Keratinocyte (primary cell): ENCODE measurements around the gene SOWAHB. TPM values are rescaled to one million over a fixed set of nuclear protein-coding genes. Genes with fewer than 3 reads are reported as not detected.
"Not testable (repeated sequence)": the region's sequence is repeated elsewhere in the genome, so short reads cannot be mapped to it uniquely, and the experiment has no call there.

Experiments used
- DNase-seq: peaks from one replicate; pipeline ENCODE4 v3.0.0-alpha.2; 2011; ENCODE audit warnings: low read depth, missing footprints, low spot score
- FAIRE-seq: peaks from 2 replicates; lab custom pipeline; 2011; peaks lifted over from hg19 to GRCh38; lab: Jason Lieb, UNC
- H2AFZ ChIP-seq: 2 replicates; pipeline ENCODE4 v1.6.0; 2012; ENCODE audit warnings: low read length, control low read depth, inconsistent platforms; ENCODE audit not compliant: control insufficient read depth
- H3K27ac ChIP-seq: 2 replicates; pipeline ENCODE4 v1.5.1; 2011; ENCODE audit warnings: low read length; ENCODE audit not compliant: control insufficient read depth, insufficient read depth
- H3K27me3 ChIP-seq: 3 replicates; pipeline ENCODE4 v1.6.0; 2011; ENCODE audit warnings: low read length; ENCODE audit not compliant: control insufficient read depth, insufficient read depth; ENCODE audit errors: extremely low read depth
- H3K36me3 ChIP-seq, 2 experiments: 2 replicates in 1 of 2; 3 replicates in 1 of 2; pipeline ENCODE4 v1.5.1; 2011; ENCODE audit warnings: low read length in 2 of 2, mild to moderate bottlenecking in 1 of 2; ENCODE audit not compliant: control insufficient read depth in 2 of 2, insufficient read depth in 2 of 2; ENCODE audit errors: extremely low read depth in 1 of 2
- H3K4me1 ChIP-seq: 3 replicates; pipeline ENCODE4 v1.5.1; 2011; ENCODE audit warnings: low read length; ENCODE audit not compliant: control insufficient read depth, insufficient read depth; ENCODE audit errors: extremely low read depth
- H3K4me2 ChIP-seq: 3 replicates; pipeline ENCODE4 v1.6.0; 2011; ENCODE audit warnings: low read depth, low read length; ENCODE audit not compliant: control insufficient read depth, insufficient read depth; ENCODE audit errors: extremely low read depth
- H3K4me3 ChIP-seq, 3 experiments: fragments of 200-600 bp in 1 of 3; sonication (generic) in 1 of 3; 2 replicates in 2 of 3; 3 replicates in 1 of 3; pipeline ENCODE4 v1.5.1; 2011 to 2016; ENCODE audit warnings: low read length in 3 of 3, mild to moderate bottlenecking in 3 of 3, control low read depth in 2 of 3, inconsistent platforms in 1 of 3, low read depth in 1 of 3, mixed read lengths in 1 of 3, mixed run types in 1 of 3, moderate library complexity in 1 of 3; ENCODE audit not compliant: control insufficient read depth in 2 of 3, insufficient read depth in 2 of 3; ENCODE audit errors: extremely low read depth in 1 of 3
- H3K79me2 ChIP-seq: 2 replicates; pipeline ENCODE4 v1.6.0; 2012; ENCODE audit warnings: low read length; ENCODE audit not compliant: control insufficient read depth, insufficient read depth
- H3K9ac ChIP-seq: 3 replicates; pipeline ENCODE4 v1.6.0; 2011; ENCODE audit warnings: low read length; ENCODE audit not compliant: control insufficient read depth, insufficient read depth; ENCODE audit errors: extremely low read depth
- H3K9me1 ChIP-seq: 3 replicates; pipeline ENCODE4 v1.6.0; 2011; ENCODE audit warnings: low read length; ENCODE audit not compliant: control insufficient read depth, insufficient read depth; ENCODE audit errors: extremely low read depth
- H3K9me3 ChIP-seq: 2 replicates; pipeline ENCODE4 v1.5.1; 2012; ENCODE audit warnings: low read depth, low read length; ENCODE audit not compliant: control insufficient read depth
- H4K20me1 ChIP-seq: 3 replicates; pipeline ENCODE4 v1.6.0; 2011; ENCODE audit warnings: low read length; ENCODE audit not compliant: control insufficient read depth, insufficient read depth; ENCODE audit errors: extremely low read depth
- CTCF ChIP-seq, 3 experiments: IDR thresholded peaks in 1 of 3; conservative IDR thresholded peaks in 1 of 3; optimal IDR thresholded peaks in 1 of 3; 2 replicates in 2 of 3; 3 replicates in 1 of 3; pipeline versions ENCODE3 to v1.5.1; 2011; ENCODE audit warnings: low read length in 3 of 3, mild to moderate bottlenecking in 3 of 3, moderate library complexity in 2 of 3, control low read depth in 1 of 3, inconsistent platforms in 1 of 3; ENCODE audit not compliant: insufficient read depth in 2 of 3; ENCODE audit errors: extremely low read depth in 1 of 3
- EZH2 ChIP-seq: IDR thresholded peaks from one replicate; pipeline ENCODE4 v1.6.1; 2012; ENCODE audit warnings: inconsistent platforms, mild to moderate bottlenecking, low read length, moderate library complexity
- dilution Hi-C: fragments of 300-500 bp; cut with MboI; formaldehyde crosslinking; loops from one replicate; pipeline ENCODE4 v1.7.0; 2020; ENCODE audit warnings: low sequenced_read_pairs; ENCODE audit not compliant: extremely low pct_ligation_motif_present
- polyA plus RNA-seq, 5 experiments: library from polyadenylated mRNA; depleted of rRNA in 3 of 5; stranded (reverse) in 3 of 5; stranded (forward) in 1 of 5; unstranded in 1 of 5; fragments of >200 nt; gene quantifications; 1 replicate in 1 of 5; 2 replicates in 3 of 5; 3 replicates in 1 of 5; pipeline versions ENCODE4 v1.2.1 to v1.2.3, GENCODE V29; 2011 to 2012; ENCODE audit warnings: missing spikeins in 2 of 5, low read depth in 1 of 5, low replicate concordance in 1 of 5

The SOWAHB gene
- polyA plus RNA-seq, 1 donor (not counting 4 experiments of a cell fraction or from before 2014, with no cell fraction given), result 0.18 TPM

DNA sequence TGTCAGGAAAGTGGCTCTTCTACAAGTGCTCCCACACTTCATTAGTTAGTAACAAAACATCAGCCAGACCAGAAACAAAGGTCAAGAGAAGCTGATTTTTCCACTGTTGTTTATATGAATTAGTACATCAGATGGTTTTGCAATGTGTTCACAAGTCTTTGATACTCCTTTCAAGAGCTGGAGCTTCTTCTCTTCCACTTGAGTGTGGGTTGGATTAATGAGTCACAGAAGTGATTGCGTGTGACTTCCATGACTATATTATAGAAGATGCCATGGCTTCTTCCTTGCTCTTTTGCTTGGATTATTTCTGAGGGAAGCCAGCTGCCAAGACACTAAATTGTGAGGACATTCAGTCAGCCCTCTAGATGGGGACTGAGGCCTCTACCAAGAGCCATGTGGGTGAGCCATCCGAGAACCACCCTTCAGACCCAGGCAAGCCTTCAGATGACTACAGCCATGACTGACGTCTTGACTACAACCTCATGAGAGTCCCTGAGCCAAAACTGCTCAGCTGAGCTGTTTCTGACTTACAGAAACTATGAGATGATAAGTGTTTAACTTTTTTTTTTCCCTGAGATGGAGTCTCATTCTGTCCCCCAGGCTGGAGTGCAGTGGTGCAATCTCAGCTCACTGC lies 18.1 kb downstream of the SOWAHB start:
- H3K36me3 ChIP-seq, result no peaks in the 10 kb centered on the region
- H4K20me1 ChIP-seq, result no peaks in the 10 kb centered on the region
- H3K27ac ChIP-seq, result no peak overlapping the region
- no peaks in the 10 kb centered on the region for H3K9me1 ChIP-seq
- dilution Hi-C loops, result no loop called here
- no peaks in the 10 kb centered on the region for H3K9me3 ChIP-seq
- no peaks in the 10 kb centered on the region for H3K79me2 ChIP-seq
- H3K4me1 ChIP-seq, result no peaks in the 10 kb centered on the region
- H3K4me3 ChIP-seq, result no peak overlapping the region
- FAIRE-seq (no peak), DNase-seq (no peak)
- no peak overlapping the region for H2AFZ ChIP-seq
- H3K27me3 ChIP-seq, result no peaks in the 10 kb centered on the region
- H3K4me2 ChIP-seq, result no peak overlapping the region
- TF ChIP-seq EZH2 (no peak), CTCF (optimal IDR thresholded peaks at IDR 0.05 in 1 of 3, IDR thresholded peaks at IDR 0.05 in 1 of 3, conservative IDR thresholded peaks at IDR 0.05 in 1 of 3; ENCODE audit: extremely low read depth in 1 of 3, insufficient read depth in 2 of 3, low read length in 3 of 3) (no peak)
- H3K9ac ChIP-seq, result no peak overlapping the region

DNA sequence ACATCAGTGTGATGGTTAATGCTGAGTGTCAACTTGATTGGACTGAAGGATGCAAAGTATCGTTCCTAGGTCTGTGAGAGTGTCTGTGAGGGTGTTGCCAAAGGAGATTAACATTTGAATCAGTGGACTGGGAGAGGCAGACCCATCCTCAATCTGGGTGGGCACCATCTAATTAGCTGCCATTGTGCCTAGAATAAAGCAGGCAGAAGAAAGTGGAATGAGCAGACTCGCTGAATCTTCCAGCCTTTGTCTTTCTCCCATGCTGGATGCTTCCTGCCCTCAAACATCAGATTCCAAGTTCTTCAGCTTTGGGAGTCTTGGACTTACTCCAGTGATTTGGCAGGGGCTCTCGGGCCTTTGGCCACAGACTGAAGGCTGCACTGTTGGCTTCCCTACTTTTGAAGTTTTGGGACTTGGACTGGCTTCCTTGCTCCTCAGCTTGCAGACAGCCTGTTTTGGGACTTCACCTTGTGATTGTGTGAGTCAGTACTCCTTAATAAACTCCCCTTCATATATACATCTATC lies 19.2 kb downstream of the SOWAHB start:
- H3K27me3 ChIP-seq, H2AFZ ChIP-seq, H4K20me1 ChIP-seq, H3K4me1 ChIP-seq, H3K79me2 ChIP-seq, FAIRE-seq, dilution Hi-C loops, H3K27ac ChIP-seq, H3K4me2 ChIP-seq, H3K36me3 ChIP-seq, H3K9me1 ChIP-seq, H3K9ac ChIP-seq, DNase-seq, H3K9me3 ChIP-seq, H3K4me3 ChIP-seq: not testable (repeated sequence)

- FAIRE-seq (no peak), DNase-seq (no peak)
- Histone ChIP-seq H4K20me1 (no peaks in the 10 kb centered on the region), H3K79me2 (no peaks in the 10 kb centered on the region), H3K9me3 (no peaks in the 10 kb centered on the region), H3K27me3 (peaks cover 5% of the 10 kb centered on the region), H3K9me1 (no peaks in the 10 kb centered on the region), H3K4me3 (no peak overlapping the region), H3K36me3 (no peaks in the 10 kb centered on the region), H3K4me1 (no peaks in the 10 kb centered on the region), H3K4me2 (no peak overlapping the region), H3K27ac (no peak overlapping the region), H2AFZ (no peak overlapping the region), H3K9ac (no peak overlapping the region)
- no peak for TF ChIP-seq EZH2
- TF ChIP-seq CTCF (optimal IDR thresholded peaks at IDR 0.05 in 1 of 3, IDR thresholded peaks at IDR 0.05 in 1 of 3, conservative IDR thresholded peaks at IDR 0.05 in 1 of 3; ENCODE audit: extremely low read depth in 1 of 3, insufficient read depth in 2 of 3, low read length in 3 of 3), result no peak
- dilution Hi-C loops, result no loop called here
Measured at GRCh38 chr4:76874176-76874575, 23.8 kb downstream of the SOWAHB start.
